ENCODE results near the gene DLGAP1.

Gene DLGAP1

DNA sequence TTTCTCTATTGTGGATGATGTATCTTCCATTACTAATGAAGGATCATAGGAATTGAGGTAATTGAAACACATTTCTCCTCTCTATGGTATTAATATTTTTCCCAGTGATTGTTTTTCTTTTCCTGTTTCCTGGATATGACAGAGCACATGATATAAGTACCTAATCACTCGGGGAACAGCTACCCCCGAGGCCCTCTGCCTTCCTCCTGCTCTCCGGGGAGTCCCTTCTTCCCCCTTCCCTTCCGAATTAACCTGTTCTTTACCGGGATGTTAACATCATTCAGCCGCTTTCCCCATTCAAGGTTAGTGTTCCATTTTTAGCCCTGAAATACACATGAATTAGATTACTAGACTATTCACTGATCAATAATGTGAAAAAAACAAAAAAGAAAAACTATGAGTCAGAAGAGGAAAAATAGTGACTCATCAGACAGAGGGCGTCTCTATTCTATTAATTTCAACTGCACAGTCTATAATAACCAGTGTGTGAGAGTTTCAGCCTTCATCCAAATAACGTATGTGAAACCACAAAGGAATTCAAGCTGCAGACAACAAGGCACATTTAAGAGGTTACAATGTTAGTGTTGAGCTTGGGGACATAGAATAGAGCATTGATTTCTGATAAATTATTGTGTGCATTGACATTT lies 450.8 kb downstream of the DLGAP1 start:
- H3K27ac ChIP-seq, result no peak overlapping the region
- TF ChIP-seq, protein P1, sequence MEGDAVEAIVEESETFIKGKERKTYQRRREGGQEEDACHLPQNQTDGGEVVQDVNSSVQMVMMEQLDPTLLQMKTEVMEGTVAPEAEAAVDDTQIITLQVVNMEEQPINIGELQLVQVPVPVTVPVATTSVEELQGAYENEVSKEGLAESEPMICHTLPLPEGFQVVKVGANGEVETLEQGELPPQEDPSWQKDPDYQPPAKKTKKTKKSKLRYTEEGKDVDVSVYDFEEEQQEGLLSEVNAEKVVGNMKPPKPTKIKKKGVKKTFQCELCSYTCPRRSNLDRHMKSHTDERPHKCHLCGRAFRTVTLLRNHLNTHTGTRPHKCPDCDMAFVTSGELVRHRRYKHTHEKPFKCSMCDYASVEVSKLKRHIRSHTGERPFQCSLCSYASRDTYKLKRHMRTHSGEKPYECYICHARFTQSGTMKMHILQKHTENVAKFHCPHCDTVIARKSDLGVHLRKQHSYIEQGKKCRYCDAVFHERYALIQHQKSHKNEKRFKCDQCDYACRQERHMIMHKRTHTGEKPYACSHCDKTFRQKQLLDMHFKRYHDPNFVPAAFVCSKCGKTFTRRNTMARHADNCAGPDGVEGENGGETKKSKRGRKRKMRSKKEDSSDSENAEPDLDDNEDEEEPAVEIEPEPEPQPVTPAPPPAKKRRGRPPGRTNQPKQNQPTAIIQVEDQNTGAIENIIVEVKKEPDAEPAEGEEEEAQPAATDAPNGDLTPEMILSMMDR (IDR thresholded peaks at IDR 0.05), result no peak
- TF ChIP-seq ZFX (IDR thresholded peaks at IDR 0.05; ENCODE audit: borderline replicate concordance), result no peak

DNA sequence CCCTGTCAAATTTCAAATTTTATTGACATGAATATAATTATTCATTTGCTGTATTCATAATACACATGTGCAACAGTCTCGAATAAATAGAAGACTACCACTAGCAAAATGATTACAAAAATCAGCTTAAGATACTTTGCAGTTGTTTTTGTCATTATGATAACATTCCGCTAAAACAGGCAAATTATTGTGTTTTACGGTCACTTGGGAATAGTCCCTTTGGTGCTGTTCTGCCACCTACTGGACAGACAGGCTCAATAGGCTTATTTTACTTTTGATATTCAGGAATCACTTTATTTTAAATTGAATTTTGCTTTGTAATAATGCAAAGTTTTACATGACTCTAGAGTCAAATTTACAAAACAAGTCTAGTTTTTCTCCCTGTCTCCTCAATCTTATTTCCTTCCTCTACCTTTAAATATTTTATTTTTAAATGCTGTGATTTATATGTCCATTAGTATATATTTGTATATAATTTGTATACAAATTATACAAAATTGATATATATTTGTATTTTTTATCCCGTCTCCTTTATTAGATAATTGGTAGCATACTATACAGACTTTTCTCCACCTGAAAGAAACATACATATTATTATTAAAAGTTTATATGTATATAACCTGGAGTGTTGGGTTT lies 456.3 kb downstream of the DLGAP1 start:
- TF ChIP-seq, protein P1 (IDR thresholded peaks at IDR 0.05), result peak; percentile 91
- no peak for TF ChIP-seq ZFX (IDR thresholded peaks at IDR 0.05; ENCODE audit: borderline replicate concordance)
- H3K27ac ChIP-seq, result no peak overlapping the region

DNA sequence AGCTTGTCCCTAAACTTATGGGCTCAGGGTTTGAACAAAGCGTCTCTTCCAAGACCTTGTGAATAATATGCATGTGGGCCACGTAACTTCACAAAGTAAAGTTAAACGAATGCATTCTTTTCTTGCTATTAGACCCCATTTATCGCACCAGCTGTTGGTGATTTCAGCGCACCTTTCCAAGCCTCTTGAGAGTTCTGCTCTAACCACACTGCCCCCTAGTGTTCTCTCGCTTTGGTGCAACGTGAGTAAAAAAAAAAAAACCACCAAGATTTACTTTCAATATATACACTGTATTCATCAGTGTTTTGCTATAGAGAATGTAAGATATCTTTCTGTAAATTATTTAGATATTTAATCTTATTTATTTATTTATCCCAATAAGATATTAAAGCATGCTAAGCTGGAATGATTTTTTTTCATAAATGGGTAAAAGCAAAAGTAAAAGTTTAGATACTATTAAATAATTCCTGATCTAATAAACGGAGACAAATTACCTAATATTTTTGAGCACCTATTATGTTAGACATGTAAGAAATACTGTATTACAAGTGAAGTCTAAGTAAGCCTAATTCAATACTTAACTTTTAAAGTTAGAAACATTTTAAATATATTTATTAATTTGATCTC lies 459.5 kb downstream of the DLGAP1 start:
- no peak overlapping the region for H3K27ac ChIP-seq
- TF ChIP-seq ZFX (IDR thresholded peaks at IDR 0.05; ENCODE audit: borderline replicate concordance), result no peak
- TF ChIP-seq, protein P1 (IDR thresholded peaks at IDR 0.05), result peak; percentile 96

DNA sequence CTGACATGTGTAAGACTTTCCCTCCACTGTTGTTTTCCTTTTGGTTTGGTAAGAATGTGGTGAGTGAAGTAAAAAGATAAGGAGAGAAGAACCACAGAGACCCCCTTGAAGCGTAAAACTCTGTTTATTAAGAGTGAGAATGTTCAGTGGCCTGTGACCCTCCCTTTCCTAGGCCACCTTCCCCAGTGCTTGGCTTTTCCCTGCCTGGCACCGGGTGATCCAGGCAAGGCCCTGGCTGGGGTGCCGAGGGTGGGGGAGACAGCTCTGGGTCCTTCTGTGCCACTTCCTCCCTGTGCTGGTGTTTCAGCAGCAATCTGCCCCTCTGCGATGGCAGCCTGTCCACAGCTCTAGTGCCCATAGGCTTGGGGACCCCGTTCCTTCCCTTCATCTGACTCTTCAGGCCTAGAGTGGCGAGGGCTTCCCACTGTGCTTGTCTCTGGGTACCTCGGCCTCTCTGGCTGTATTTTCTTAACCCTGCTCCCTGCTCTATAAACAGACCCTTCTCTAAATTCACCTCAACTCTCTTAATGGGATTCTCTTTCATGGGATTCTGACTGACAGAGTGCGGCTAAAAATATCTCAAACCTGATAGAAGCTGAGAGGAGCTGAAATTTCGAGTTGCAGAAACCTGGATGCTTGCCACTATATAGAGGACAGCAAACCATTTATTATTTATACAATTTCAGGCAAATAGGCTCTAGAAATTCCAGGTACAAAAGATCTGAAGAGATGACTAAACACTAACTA lies 461.0 kb downstream of the DLGAP1 start:
- H3K27ac ChIP-seq, result no peak overlapping the region

DNA sequence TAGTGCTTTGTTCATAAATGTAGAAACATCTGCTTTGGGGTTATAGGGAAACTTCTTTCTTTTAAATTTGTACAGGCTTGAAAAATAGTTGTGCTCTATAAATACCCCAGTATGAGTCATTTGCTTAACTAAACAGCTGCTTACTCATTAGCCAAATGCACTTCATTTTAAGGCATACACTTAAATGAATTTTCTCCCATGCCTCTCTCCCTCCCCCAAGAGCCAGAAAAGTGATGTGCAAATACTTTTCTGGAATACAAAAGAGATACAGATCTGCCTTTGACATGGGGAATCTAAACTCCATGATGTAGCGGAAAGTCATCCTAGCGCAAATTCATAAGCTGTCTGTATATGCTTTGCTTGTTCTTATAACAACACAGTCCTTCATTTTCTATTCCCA lies 469.4 kb downstream of the DLGAP1 start:
- TF ChIP-seq, protein P1 (IDR thresholded peaks at IDR 0.05), result no peak
- no peak for TF ChIP-seq ZFX (IDR thresholded peaks at IDR 0.05; ENCODE audit: borderline replicate concordance)
- no peak overlapping the region for H3K27ac ChIP-seq

More for the DNA sequence above, 461.0 kb downstream of the DLGAP1 start:
- TF ChIP-seq, protein P1 (IDR thresholded peaks at IDR 0.05), result no peak
- TF ChIP-seq ZFX (IDR thresholded peaks at IDR 0.05; ENCODE audit: borderline replicate concordance), result no peak

DNA sequence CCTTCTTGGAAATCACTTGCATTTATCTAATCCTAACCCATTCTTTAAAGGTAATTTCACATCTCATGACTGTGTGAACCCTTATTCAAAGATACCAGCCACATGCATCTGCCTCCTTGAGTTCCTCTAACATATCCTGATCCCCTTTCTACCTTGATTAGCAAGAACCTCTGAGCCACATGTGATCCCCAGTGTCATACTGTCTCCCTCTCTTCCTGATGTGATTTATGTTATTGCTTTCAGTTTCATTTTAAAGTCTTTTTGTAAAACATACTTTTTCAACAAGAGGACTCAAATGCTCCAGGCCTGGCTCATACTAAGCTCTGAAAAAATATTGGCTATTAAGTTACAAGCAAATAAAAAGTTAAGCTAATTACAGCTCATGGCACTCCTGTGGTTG lies 470.1 kb downstream of the DLGAP1 start:
- no peak overlapping the region for H3K27ac ChIP-seq
- TF ChIP-seq, protein P1 (IDR thresholded peaks at IDR 0.05), result no peak
- no peak for TF ChIP-seq ZFX (IDR thresholded peaks at IDR 0.05; ENCODE audit: borderline replicate concordance)
